Measurements from ENCODE around the gene LGALS9.

Gene LGALS9

DNA sequence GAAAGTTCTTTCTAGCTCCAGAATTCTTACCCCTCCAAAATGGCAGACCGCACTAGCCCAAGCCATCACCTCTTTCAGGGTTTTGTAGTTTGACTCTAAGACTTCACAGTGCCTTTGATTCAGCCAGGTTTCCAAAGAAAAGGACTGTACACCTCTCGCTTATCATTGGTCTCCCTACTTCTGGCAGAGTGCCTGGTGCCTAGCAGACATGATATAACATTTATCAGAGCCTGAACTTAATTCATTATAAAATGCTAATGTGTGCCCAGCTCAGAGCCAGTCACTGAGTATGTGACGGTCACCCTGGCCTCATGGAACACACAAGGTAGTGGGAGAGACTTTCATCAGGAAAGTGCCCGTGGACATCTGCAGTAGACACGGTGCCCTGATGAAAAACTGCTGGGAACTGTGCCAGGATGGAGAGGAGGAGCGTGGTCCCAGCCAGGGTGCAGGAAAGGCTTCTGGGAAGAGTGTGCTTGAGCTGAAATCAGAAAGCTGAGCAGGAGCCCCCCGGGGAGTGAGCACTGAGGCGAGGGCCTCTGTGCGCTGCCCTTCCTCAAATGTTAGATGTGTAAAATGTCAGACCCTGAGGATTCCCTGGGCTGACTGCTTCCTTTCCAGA lies 34.3 kb upstream of the LGALS9 start:
- DNase-seq (ENCODE audit: low read depth) = no peak
- TF ChIP-seq, protein P1, sequence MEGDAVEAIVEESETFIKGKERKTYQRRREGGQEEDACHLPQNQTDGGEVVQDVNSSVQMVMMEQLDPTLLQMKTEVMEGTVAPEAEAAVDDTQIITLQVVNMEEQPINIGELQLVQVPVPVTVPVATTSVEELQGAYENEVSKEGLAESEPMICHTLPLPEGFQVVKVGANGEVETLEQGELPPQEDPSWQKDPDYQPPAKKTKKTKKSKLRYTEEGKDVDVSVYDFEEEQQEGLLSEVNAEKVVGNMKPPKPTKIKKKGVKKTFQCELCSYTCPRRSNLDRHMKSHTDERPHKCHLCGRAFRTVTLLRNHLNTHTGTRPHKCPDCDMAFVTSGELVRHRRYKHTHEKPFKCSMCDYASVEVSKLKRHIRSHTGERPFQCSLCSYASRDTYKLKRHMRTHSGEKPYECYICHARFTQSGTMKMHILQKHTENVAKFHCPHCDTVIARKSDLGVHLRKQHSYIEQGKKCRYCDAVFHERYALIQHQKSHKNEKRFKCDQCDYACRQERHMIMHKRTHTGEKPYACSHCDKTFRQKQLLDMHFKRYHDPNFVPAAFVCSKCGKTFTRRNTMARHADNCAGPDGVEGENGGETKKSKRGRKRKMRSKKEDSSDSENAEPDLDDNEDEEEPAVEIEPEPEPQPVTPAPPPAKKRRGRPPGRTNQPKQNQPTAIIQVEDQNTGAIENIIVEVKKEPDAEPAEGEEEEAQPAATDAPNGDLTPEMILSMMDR (IDR thresholded peaks at IDR 0.05; ENCODE audit: control insufficient read depth, insufficient read depth, low read depth, low read length, missing control alignments) = no peak
- H3K4me3 ChIP-seq (ENCODE audit: control insufficient read depth, low read depth, low read length) = no peak overlapping the region

DNA sequence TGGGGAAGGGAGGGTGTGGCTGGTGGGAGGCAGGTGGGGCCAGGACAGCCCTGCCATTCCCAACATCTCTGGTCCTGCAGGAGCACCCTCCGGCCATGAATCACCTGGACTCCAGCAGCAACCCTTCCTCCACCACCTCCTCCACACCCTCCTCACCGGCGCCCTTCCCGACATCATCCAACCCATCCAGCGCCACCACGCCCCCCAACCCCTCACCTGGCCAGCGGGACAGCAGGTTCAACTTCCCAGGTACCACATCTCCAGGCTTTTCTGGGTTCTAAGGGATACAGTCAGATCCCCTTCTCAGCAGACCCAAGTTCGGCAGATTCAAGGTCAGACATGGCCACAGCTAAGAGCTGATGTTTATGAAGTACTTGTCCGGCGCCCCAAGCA lies 33.8 kb upstream of the LGALS9 start:
- TF ChIP-seq, protein P1 (IDR thresholded peaks at IDR 0.05; ENCODE audit: control insufficient read depth, insufficient read depth, low read depth, low read length, missing control alignments) = no peak
- no peak overlapping the region for H3K4me3 ChIP-seq (ENCODE audit: control insufficient read depth, low read depth, low read length)
- no peak for DNase-seq (ENCODE audit: low read depth)

DNA sequence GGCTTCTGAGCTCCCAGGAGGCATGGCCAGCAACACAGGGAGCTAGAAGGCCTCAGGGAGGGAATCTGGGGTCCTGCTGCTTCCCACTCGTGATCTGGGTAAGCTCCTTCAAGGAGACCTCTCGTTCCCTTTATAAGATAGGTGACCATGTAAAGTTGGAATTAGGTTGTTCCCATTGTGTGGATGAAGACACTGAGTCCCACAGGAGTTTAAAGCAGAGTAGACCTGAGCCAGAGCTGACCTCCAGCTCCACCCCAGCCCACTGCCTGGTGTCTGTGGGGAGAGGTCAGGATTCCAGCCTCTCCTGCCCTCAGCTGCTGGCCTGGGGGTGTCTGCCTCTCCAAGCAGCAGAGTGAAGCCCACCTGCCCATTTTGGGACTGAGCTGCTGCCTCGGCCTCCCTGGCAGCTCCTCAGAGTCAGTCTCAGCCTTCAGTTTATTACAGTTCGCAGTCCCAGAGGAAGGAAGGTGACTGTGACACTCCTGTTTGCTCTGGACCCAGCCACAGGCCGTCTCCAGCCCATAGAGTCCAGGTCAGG lies 33.1 kb upstream of the LGALS9 start:
- no peak overlapping the region for H3K4me3 ChIP-seq (ENCODE audit: control insufficient read depth, low read depth, low read length)
- DNase-seq (ENCODE audit: low read depth) = no peak

DNA sequence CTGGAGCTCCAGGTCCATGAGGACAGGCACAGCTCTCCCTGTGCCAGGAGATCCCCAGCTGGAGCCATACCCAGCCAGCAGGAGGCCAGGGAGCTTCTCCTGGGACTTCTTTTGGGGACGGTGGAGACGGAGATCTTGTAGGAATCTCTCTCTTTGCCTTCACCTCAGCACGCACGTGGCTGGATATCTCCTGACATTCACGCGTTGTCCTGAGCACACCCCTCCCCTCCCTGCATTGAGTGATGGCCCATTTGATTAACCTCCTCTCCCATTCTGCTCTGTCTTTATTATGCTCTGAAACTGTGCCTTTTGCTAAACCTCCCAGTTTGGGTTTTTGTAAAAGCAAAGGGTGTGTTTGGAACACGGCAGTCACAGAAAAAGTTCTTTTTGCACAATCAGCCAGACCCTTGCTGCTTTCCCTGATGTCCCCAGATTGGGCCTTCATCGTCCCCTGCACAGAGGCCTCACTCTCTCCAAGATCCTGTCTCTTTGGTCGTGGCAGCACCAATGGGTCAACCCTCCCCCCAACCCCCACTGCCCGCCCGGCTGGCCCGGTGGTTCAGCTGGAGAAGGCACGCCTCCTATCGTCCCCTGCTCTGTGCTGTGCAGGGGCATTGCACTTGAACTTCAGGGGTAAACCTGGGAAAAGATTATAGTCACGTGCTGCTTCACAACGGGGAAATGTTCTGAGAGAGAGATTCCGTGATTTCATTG lies 32.5 kb upstream of the LGALS9 start:
- TF ChIP-seq, protein P1 (IDR thresholded peaks at IDR 0.05; ENCODE audit: control insufficient read depth, insufficient read depth, low read depth, low read length, missing control alignments) = no peak
- DNase-seq (ENCODE audit: low read depth) = no peak
- no peak overlapping the region for H3K4me3 ChIP-seq (ENCODE audit: control insufficient read depth, low read depth, low read length)

More for the DNA sequence above, 33.1 kb upstream of the LGALS9 start:
- TF ChIP-seq, protein P1 (IDR thresholded peaks at IDR 0.05; ENCODE audit: control insufficient read depth, insufficient read depth, low read depth, low read length, missing control alignments) = no peak

DNA sequence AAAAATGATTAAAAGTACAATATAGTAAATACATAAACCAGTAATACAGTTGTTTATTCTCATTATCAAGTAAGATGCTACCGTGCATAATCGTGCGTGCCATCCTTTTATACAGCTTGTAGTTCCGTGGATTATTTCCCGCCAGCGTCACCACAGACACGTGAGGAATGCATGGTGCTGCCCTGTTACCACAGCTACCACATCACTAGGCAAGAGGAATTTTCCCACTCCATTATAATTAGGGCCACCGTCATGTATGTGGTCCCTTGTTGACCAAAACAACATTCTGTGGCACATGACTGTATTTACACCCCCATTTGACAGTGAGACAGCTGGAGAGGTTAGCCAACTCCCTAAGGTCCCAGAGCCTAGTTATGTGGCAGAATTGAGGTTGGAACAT lies 30.5 kb upstream of the LGALS9 start:
- TF ChIP-seq, protein P1 (IDR thresholded peaks at IDR 0.05; ENCODE audit: control insufficient read depth, insufficient read depth, low read depth, low read length, missing control alignments) = no peak
- H3K4me3 ChIP-seq (ENCODE audit: control insufficient read depth, low read depth, low read length) = no peak overlapping the region
- peak; percentile 50 for DNase-seq (ENCODE audit: low read depth)

DNA sequence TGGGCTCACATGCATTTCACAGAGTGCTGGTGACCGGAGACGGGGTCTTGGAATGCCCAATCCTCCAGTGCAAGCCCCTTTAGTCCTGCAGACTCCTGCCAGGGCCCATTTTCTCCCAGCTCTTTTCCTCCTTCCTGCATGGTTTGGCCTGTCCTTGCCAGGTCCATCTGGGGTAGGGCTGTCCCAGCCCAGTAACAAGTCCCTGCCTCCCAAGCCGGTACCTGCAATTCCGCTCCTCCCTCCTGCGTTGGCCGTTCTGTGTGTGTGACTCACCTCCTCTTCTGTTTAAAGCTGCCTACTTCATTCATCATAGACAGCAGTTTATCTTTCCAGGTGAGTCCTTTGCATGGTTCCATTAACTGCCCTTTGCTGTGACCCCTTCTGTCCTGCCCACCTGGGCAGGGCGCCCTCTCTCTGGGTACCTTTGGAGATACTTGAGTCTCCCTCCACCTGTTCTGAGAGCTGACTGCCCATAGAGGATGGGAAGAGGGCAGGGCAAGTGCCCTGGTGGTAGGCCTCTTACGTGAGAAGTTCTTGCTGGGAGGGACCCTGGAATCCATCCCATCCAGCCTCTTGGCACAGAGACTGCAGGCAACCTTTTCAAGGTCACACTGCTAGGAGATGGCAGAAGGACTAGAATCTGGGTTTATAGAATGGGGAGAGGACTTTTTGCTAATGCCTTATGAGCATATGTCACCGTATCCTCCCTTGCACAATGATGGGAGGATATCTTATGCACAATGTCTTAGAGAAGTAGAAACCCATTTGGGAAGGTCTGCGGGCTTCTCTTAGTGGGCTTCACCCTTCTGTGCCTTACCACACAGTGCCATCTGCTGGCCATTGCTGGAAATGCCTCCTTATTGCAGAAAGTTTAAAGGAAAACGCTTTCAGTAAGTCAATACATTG lies 29.7 kb upstream of the LGALS9 start:
- H3K4me3 ChIP-seq (ENCODE audit: control insufficient read depth, low read depth, low read length) = no peak overlapping the region
- peak; percentile 40 for DNase-seq (ENCODE audit: low read depth)
- TF ChIP-seq, protein P1 (IDR thresholded peaks at IDR 0.05; ENCODE audit: control insufficient read depth, insufficient read depth, low read depth, low read length, missing control alignments) = peak; percentile 89

Measured in AG09309 (cell line).